RWPE1 (cell line): ENCODE measurements around the gene C2CD4A.
A peak's percentile ranks its signal among the peaks of the same experiment; 100 is the strongest.

ENCODE experiments used
- CTCF ChIA-PET: fragments of 350-600 bp; sonication (Branson Sonifier 250); formaldehyde crosslinking; extraction: SDS; loops from one replicate; lab custom pipeline; 2021; lab: Yijun Ruan, JAX
- POLR2A ChIA-PET: fragments of 400-600 bp; formaldehyde crosslinking; extraction: SDS; loops from one replicate; lab custom pipeline; 2020; ENCODE audit warnings: antibody characterized with exemption; ENCODE audit not compliant: low non-redundant PET; lab: Yijun Ruan, JAX
- DNase-seq: peaks from one replicate; pipeline ENCODE4 v3.0.0; 2012; ENCODE audit warnings: low spot score
- H3K27ac ChIP-seq: fragments of 450-650 bp; 2 replicates; pipeline ENCODE4 v1.5.1; 2017
- TF ChIP-seq, protein P1 (sequence below): fragments of 450-650 bp; conservative IDR thresholded peaks from 2 replicates; pipeline ENCODE4 v1.5.1; 2017; ENCODE audit warnings: low read depth, mild to moderate bottlenecking

C2CD4A gene, protein sequence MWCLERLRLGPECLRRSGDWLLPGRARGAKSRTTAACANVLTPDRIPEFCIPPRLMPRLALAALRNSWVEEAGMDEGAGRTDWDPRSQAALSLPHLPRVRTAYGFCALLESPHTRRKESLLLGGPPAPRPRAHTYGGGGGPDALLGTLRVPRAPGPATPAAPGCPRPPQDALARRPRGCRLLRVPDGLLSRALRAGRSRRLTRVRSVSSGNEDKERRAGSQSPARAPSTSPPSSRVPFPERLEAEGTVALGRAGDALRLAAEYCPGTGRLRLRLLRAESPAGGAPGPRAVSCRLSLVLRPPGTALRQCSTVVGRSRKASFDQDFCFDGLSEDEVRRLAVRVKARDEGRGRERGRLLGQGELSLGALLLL

DNA sequence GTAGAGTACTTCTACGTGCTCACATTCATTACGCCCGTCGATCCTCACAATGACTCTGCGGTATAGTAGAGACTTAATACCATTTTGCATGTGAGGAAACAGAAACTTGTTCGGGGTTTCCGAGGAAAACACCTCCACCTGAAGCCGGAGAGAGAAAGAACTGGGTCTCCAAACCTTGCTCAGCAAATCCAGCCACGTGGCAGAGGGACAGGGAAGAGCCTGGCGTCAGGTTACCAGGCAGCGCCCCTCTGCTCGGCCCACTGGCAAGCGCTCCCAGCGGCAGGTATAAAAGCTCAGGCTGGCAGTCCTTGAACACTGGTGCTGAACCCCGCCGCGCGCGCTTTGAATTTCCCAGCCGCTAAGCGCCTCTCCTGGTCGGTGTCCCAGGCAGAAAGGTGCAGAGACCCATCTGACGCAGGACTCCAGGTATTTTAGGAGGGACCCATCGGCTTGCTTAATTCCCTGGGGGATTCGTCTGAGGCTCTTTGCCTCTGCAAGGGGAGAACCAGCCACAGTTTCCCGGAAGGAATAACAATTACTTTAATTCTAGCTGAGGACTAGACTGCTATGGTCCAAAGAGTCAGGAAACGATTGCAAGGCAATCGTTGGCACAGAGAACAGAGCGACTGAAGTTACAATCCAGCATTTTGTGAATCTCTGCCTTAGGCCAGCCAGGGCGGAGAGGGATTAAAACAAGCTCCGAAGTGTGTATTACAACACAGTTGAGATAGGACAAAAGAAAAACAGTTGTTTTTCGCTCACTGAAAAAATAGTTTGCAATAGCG is at the start of gene C2CD4A:
TSS of gene C2CD4A (plus strand) at position 315 of the 785 bp plus-strand sequence. CDS start 637 bp downstream, outside the sequence.
- POLR2A ChIA-PET = no interaction called here

DNA sequence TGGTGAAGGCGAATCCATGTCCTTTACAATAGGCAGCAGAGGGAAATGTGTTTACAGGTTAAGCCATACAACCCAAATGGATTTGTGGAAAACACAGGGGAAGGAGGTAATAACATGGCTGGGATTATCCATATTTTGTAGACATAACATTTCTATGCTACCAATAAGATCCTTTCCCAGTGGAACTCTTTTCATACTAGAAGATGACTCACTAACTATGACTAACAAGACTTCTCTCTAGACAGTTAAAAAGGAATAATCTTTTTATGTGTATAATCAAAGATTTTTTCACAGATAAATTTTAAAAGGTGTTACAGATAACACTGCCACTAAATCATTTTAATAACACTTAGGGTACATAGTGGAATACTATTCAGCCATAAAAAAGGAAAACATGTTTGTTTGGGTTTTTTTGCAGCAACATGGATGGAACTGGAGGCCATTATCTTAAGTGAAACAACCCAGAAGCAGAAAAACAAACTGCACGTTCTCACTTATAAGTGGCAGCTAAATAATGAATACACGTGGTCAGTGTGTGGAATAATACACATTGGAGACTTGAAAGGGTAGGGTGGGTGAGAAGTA is 46.1 kb upstream of the C2CD4A start:
- CTCF ChIA-PET = no interaction called here

More for the DNA sequence above, at the start of gene C2CD4A:
- CTCF ChIA-PET = interaction anchor here (0.6 to 1.6 kb wide), 3 partner anchors 15 to 1619 kb away, joined by 3 to 4 read pairs (median 4); no protein-coding TSS in a partner anchor
- peak; percentile 57 for DNase-seq
- peak within 1 kb of the TSS; percentile 27 for H3K27ac ChIP-seq
- TF ChIP-seq, protein P1, sequence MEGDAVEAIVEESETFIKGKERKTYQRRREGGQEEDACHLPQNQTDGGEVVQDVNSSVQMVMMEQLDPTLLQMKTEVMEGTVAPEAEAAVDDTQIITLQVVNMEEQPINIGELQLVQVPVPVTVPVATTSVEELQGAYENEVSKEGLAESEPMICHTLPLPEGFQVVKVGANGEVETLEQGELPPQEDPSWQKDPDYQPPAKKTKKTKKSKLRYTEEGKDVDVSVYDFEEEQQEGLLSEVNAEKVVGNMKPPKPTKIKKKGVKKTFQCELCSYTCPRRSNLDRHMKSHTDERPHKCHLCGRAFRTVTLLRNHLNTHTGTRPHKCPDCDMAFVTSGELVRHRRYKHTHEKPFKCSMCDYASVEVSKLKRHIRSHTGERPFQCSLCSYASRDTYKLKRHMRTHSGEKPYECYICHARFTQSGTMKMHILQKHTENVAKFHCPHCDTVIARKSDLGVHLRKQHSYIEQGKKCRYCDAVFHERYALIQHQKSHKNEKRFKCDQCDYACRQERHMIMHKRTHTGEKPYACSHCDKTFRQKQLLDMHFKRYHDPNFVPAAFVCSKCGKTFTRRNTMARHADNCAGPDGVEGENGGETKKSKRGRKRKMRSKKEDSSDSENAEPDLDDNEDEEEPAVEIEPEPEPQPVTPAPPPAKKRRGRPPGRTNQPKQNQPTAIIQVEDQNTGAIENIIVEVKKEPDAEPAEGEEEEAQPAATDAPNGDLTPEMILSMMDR = peak; percentile 38

DNA sequence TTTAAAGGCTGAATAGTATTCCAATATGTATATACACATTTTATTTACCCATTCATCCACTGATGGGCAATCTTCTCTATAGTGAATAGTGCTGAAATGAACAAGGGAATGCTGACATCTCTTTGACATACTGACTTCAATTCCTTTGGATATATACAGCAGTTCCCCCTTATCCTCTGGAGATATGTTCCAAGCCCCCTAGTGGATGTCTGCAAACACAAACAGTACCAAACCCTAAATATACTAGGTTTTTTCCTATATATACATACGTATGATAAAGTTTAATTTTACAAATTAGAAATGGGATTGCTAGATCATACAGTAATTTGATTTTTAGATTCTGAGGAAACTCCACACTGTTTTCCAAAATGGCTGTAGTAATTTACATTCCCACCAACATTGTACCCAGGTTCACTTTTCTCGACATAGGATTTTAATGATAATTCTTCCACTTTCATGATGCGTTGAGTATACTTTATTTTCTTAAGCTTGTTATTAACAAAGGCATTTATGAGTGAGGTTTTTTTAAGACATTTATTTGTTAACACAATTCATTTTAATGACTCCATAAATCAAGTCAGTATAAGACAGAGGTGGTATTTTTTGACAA is 44.7 kb upstream of the C2CD4A start:
- DNase-seq = no peak
- TF ChIP-seq, protein P1 = peak; percentile 34; the same call in 1 of the 2 replicates
- POLR2A ChIA-PET = no interaction called here
- CTCF ChIA-PET = interaction anchor here (0.6 kb wide), 1 partner anchor 146 kb away, joined by 3 read pairs; no protein-coding TSS in a partner anchor
- no peak overlapping the region for H3K27ac ChIP-seq

More for the DNA sequence above, 46.1 kb upstream of the C2CD4A start:
- TF ChIP-seq, protein P1 = no peak
- POLR2A ChIA-PET = no interaction called here
- H3K27ac ChIP-seq = no peak overlapping the region
- peak; percentile 43 for DNase-seq

DNA sequence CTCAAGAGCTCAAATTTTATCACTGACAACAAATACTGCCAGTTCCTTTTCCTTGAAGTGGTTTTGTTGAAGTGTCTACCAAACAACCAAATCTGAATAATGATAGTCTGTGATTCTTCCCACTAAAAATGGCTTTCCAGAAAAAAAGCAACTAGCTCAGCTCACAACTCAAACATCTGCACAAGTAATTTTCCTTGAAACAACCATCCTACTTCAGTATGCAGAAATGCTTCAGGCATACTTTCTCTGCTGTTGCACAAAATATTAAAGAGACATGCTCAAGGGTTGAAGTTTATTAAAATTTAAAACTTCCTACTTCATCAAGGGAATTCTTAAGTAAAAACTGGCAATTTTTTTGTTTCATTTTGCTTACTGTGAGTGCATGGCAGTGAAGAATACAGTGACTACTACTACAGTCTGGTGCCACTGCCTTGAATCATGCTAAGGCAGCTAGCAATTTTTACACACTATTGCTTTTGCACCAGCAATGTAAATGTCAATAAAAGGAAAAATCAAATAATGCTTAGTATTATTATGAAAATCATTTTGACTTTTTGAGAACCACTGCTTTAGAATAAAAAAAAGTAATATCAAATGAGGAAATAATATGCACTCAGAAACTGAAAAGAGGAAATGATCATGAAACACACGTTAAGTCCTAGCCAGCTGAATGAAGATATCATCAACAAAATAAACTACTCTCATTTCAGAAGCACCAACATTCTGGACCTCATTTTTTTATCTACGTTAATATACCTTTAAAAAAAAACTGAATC is 40.1 kb upstream of the C2CD4A start:
- CTCF ChIA-PET = interaction anchor here (0.7 kb wide), 1 partner anchor 33 kb away, joined by 3 read pairs; the partner anchor contains the start of gene VPS13C
- POLR2A ChIA-PET = no interaction called here
- H3K27ac ChIP-seq = no peak overlapping the region
- no peak for DNase-seq
- TF ChIP-seq, protein P1 = no peak

DNA sequence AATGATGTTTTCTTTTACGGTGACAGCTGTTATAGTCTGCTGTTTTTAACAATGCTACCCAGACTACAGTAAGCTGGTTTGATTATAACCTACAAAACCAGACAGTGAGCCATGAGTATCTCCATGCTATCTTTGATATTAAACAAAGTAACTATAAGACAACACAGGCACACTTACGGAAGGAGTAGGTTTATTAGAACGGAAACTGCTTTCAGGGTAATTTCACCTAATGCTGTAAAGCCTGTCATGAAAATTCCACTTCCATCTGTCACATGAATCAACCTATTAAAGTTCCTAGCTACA is 39.6 kb upstream of the C2CD4A start:
- CTCF ChIA-PET = interaction anchor here (0.7 kb wide), 1 partner anchor 33 kb away, joined by 3 read pairs; the partner anchor contains the start of gene VPS13C
- TF ChIP-seq, protein P1 = no peak
- no peak overlapping the region for H3K27ac ChIP-seq
- DNase-seq = no peak
- POLR2A ChIA-PET = no interaction called here
